ENCODE results near the gene NOVA1.

The NOVA1 gene

GRCh38 chr14:26443654-26444053 is 154.2 kb downstream of the NOVA1 start:
- DNase-seq = no peak

- DNase-seq = no peak
These were observed 168.6 kb downstream of the NOVA1 start for GRCh38 chr14:26429205-26429604.

GRCh38 chr14:26427097-26427496 is 170.7 kb downstream of the NOVA1 start:
- no peak for DNase-seq

GRCh38 chr14:26424537-26424936 is 173.3 kb downstream of the NOVA1 start:
- DNase-seq = no peak

GRCh38 chr14:26415618-26416123 is 182.2 kb downstream of the NOVA1 start:
- no peak for DNase-seq

GRCh38 chr14:26414926-26415325 is 182.9 kb downstream of the NOVA1 start:
- DNase-seq = no peak

- no peak for DNase-seq
These were observed 183.7 kb downstream of the NOVA1 start for GRCh38 chr14:26414103-26414502.

- no peak for DNase-seq
These were observed 185.4 kb downstream of the NOVA1 start for GRCh38 chr14:26412421-26412820.

- no peak for DNase-seq
These were observed 187.6 kb downstream of the NOVA1 start for GRCh38 chr14:26410189-26410685.

- DNase-seq = no peak
These were observed 192.9 kb downstream of the NOVA1 start for GRCh38 chr14:26404927-26405326.

- no peak for DNase-seq
These were observed 194.1 kb downstream of the NOVA1 start for GRCh38 chr14:26403760-26404159.

- DNase-seq = no peak
These were observed 195.7 kb downstream of the NOVA1 start for GRCh38 chr14:26402126-26402525.

- DNase-seq = no peak
These were observed 196.5 kb downstream of the NOVA1 start for GRCh38 chr14:26401179-26401968.

GRCh38 chr14:26400373-26400772 is 197.5 kb downstream of the NOVA1 start:
- no peak for DNase-seq

GRCh38 chr14:26398616-26399015 is 199.2 kb downstream of the NOVA1 start:
- no peak for DNase-seq

Measured in activated CD4-positive, alpha-beta T cell treated with anti-CD3 and anti-CD28 coated beads for 4 hours (primary cell).